A549 (cell line): ENCODE data around the gene KLHL29. TPM values are rescaled to one million over a fixed set of nuclear protein-coding genes. Genes with fewer than 3 reads are reported as not detected.

Experiments used
- ATAC-seq, 2 experiments: fragments of 200-7000 bp in 1 of 2; fragments of >200 bp in 1 of 2; cut with Nextera tagmentation in 1 of 2; cut with Tn5 transposase in 1 of 2; 3 replicates each; pipeline versions ENCODE4 v1.8.0 to v1.9.1; 2018 to 2020; ENCODE audit warnings: mild to moderate bottlenecking in 1 of 2, moderate library complexity in 1 of 2
- CTCF ChIA-PET: fragments of 300-600 bp; sonication (Branson Sonifier 250); formaldehyde crosslinking; extraction: SDS; loops from one replicate; lab custom pipeline; 2021; ENCODE audit warnings: antibody characterized with exemption, inconsistent platforms; lab: Yijun Ruan, JAX
- POLR2A ChIA-PET: fragments of 350-600 bp; formaldehyde crosslinking; extraction: SDS; loops from one replicate; lab custom pipeline; 2021; ENCODE audit warnings: antibody characterized with exemption, inconsistent platforms; lab: Yijun Ruan, JAX
- DNase-seq, 2 experiments: peaks; one replicate each; pipeline versions ENCODE4 v3.0.0 to v3.0.0-alpha.2; 2011 to 2016; ENCODE audit warnings: low read depth in 1 of 2, low spot score in 1 of 2
- FAIRE-seq: peaks from 2 replicates; lab custom pipeline; 2011; peaks lifted over from hg19 to GRCh38; lab: Jason Lieb, UNC
- H3K27ac ChIP-seq, 2 experiments: fragments of >200 bp; sonication (Bioruptor Twin); formaldehyde crosslinking; 3 replicates each; pipeline ENCODE4 v1.5.1; 2016 to 2017
- H3K4me1 ChIP-seq: fragments of >200 bp; sonication (Bioruptor Twin); formaldehyde crosslinking; 3 replicates; pipeline ENCODE4 v1.6.1; 2016
- H3K4me2 ChIP-seq: fragments of >200 bp; sonication (Bioruptor Twin); formaldehyde crosslinking; 3 replicates; pipeline ENCODE4 v1.6.1; 2016
- H3K4me3 ChIP-seq: fragments of >200 bp; sonication (Bioruptor Twin); formaldehyde crosslinking; 3 replicates; pipeline ENCODE4 v1.5.1; 2016
- H3K9me3 ChIP-seq: fragments of >200 bp; sonication (Bioruptor Twin); formaldehyde crosslinking; 3 replicates; pipeline ENCODE4 v1.6.1; 2016
- ATOH8 ChIP-seq: fragments of 250-450 bp; sonication (Bioruptor Pico); IDR thresholded peaks from 2 replicates; pipeline ENCODE4 v1.5.0; 2020; ENCODE audit warnings: low read depth, mild to moderate bottlenecking, moderate library complexity
- BCL3 ChIP-seq: fragments of >200 bp; sonication (Bioruptor Twin); formaldehyde crosslinking; IDR thresholded peaks from 3 replicates; pipeline ENCODE4 v1.6.1; 2016
- BHLHE40 ChIP-seq: IDR thresholded peaks from 2 replicates; pipeline ENCODE4 v1.6.1; 2012; ENCODE audit warnings: low read depth, low read length, inconsistent platforms
- CEBPB ChIP-seq, 2 experiments: fragments of >200 bp in 1 of 2; sonication (Bioruptor Twin) in 1 of 2; formaldehyde crosslinking in 1 of 2; IDR thresholded peaks; 2 replicates each; pipeline ENCODE4 v1.6.1; 2012 to 2016
- CHD4 ChIP-seq: fragments of 200-600 bp; sonication (generic); IDR thresholded peaks from 2 replicates; pipeline ENCODE4 v1.6.1; 2016; ENCODE audit warnings: antibody characterized with exemption, mild to moderate bottlenecking, borderline replicate concordance
- EHF ChIP-seq: fragments of 250-450 bp; sonication (Bioruptor Pico); IDR thresholded peaks from 2 replicates; pipeline ENCODE4 v1.5.0; 2020; ENCODE audit warnings: mild to moderate bottlenecking
- EHMT2 ChIP-seq: fragments of 200-600 bp; sonication (generic); IDR thresholded peaks from 2 replicates; pipeline ENCODE4 v1.6.1; 2016; ENCODE audit warnings: antibody characterized with exemption, low read depth, mild to moderate bottlenecking, moderate library complexity
- ELK1 ChIP-seq: fragments of 150-350 bp; IDR thresholded peaks from 2 replicates; pipeline ENCODE4 v1.6.1; 2014; ENCODE audit warnings: low read depth, mild to moderate bottlenecking, low read length
- ESRRA ChIP-seq: fragments of 150-350 bp; IDR thresholded peaks from 2 replicates; pipeline ENCODE4 v1.6.1; 2014; ENCODE audit warnings: mild to moderate bottlenecking, low read length, borderline replicate concordance
- FOXS1 ChIP-seq: fragments of 250-450 bp; sonication (Bioruptor Pico); IDR thresholded peaks from 2 replicates; pipeline ENCODE4 v1.5.0; 2020; ENCODE audit warnings: mild to moderate bottlenecking, moderate library complexity
- HES2 ChIP-seq: fragments of >200 bp; sonication (Bioruptor Twin); formaldehyde crosslinking; IDR thresholded peaks from 2 replicates; pipeline ENCODE4 v1.6.1; 2016
- HEYL ChIP-seq: fragments of 250-450 bp; sonication (Bioruptor Pico); IDR thresholded peaks from 2 replicates; pipeline ENCODE4 v1.8.0; 2021; ENCODE audit warnings: mild to moderate bottlenecking, moderate library complexity
- HOXA7 ChIP-seq: fragments of 250-450 bp; sonication (Bioruptor Pico); IDR thresholded peaks from 2 replicates; pipeline ENCODE4 v1.5.0; 2020; ENCODE audit warnings: mild to moderate bottlenecking, moderate library complexity
- HOXB5 ChIP-seq: fragments of 250-450 bp; sonication (Bioruptor Pico); IDR thresholded peaks from 2 replicates; pipeline ENCODE4 v1.5.0; 2020; ENCODE audit warnings: mild to moderate bottlenecking, moderate library complexity
- JUNB ChIP-seq: fragments of >200 bp; sonication (Bioruptor Twin); formaldehyde crosslinking; IDR thresholded peaks from 2 replicates; pipeline ENCODE4 v1.6.1; 2016
- KDM5A ChIP-seq: fragments of 200-600 bp; sonication (generic); IDR thresholded peaks from 2 replicates; pipeline ENCODE4 v1.6.1; 2016; ENCODE audit warnings: antibody characterized with exemption, mild to moderate bottlenecking
- MAFK ChIP-seq: fragments of 450-650 bp; IDR thresholded peaks from 2 replicates; pipeline ENCODE4 v1.6.1; 2014; ENCODE audit not compliant: partially characterized antibody
- MAZ ChIP-seq: fragments of 150-350 bp; IDR thresholded peaks from 2 replicates; pipeline ENCODE4 v1.6.1; 2014; ENCODE audit warnings: antibody characterized with exemption, low read depth, low read length, borderline replicate concordance
- NFE2L2 ChIP-seq: fragments of 150-350 bp; conservative IDR thresholded peaks from 2 replicates; pipeline ENCODE4 v1.6.1; 2014; ENCODE audit warnings: low read length
- PBX3 ChIP-seq: IDR thresholded peaks from 2 replicates; pipeline ENCODE4 v1.6.1; 2012
- POLR2A ChIP-seq: IDR thresholded peaks from 2 replicates; pipeline ENCODE4 v1.6.1; 2012; ENCODE audit warnings: mild to moderate bottlenecking, low read length
- POLR2AphosphoS2 ChIP-seq: conservative IDR thresholded peaks from 2 replicates; pipeline ENCODE4 v1.6.1; 2012; ENCODE audit warnings: low read length, improper control_type of control experiment, inconsistent platforms
- RAD21 ChIP-seq, 2 experiments: fragments of >200 bp in 1 of 2; sonication (Bioruptor Twin) in 1 of 2; formaldehyde crosslinking in 1 of 2; IDR thresholded peaks in 1 of 2; conservative IDR thresholded peaks in 1 of 2; 2 replicates in 1 of 2; 3 replicates in 1 of 2; pipeline ENCODE4 v1.6.1; 2012 to 2018; ENCODE audit warnings: inconsistent platforms in 1 of 2
- RFX5 ChIP-seq: fragments of 450-650 bp; IDR thresholded peaks from 2 replicates; pipeline ENCODE4 v1.7.1; 2014; ENCODE audit warnings: antibody characterized with exemption, mild to moderate bottlenecking, moderate library complexity
- TP53 ChIP-seq: fragments of 250-450 bp; sonication (Bioruptor Pico); IDR thresholded peaks from 2 replicates; pipeline ENCODE4 v1.5.0; 2021; ENCODE audit warnings: mild to moderate bottlenecking, moderate library complexity
- ZFP36 ChIP-seq: fragments of 450-650 bp; IDR thresholded peaks from 2 replicates; pipeline ENCODE4 v1.6.1; 2014; ENCODE audit warnings: borderline replicate concordance; ENCODE audit not compliant: partially characterized antibody
- ZSCAN20 ChIP-seq: fragments of 250-450 bp; sonication (Bioruptor Pico); IDR thresholded peaks from 2 replicates; pipeline ENCODE4 v1.8.0; 2022; ENCODE audit warnings: mild to moderate bottlenecking, moderate library complexity
- WGBS: methylation state at CpG from one replicate; pipeline ENCODE4 v1.1.6; 2017; ENCODE audit errors: missing lambda C conversion rate; 5-methylcytosine and 5-hydroxymethylcytosine counted together
- polyA plus RNA-seq, 4 experiments: library from polyadenylated mRNA; depleted of rRNA in 3 of 4; stranded (reverse); fragments of >200 nt; fragmentation: RNase III in 1 of 4; extraction: RNeasy Plus Mini Kit Qiagen cat#74134 plus additional on column Dnase treatment in 1 of 4; gene quantifications; 2 replicates in 3 of 4; 3 replicates in 1 of 4; pipeline ENCODE4 v1.2.3, GENCODE V29; 2011 to 2017

Gene KLHL29
- polyA plus RNA-seq, 2 of the 4 experiments (the other 2 are of a cell fraction): 1.3 to 2.5 TPM

- CTCF ChIA-PET: no interaction called here
- no peaks in the 10 kb centered on the region for H3K4me1 ChIP-seq
- H3K9me3 ChIP-seq: no peaks in the 10 kb centered on the region
- no peak overlapping the region for H3K4me3 ChIP-seq
- no peak for FAIRE-seq
- no peak for ATAC-seq
- DNase-seq: no peak
- WGBS: 87% methylated on average over 15 of the region's 15 CpGs
- TF ChIP-seq FOXS1 (CRISPR knock-in tag) (no peak), POLR2AphosphoS2 (no peak), HEYL (no peak), NFE2L2 (no peak), EHMT2 (no peak), JUNB (no peak), CEBPB (IDR thresholded peaks at IDR 0.05) (no peak), HES2 (no peak), KDM5A (no peak), HOXB5 (no peak), BCL3 (no peak), EHF (CRISPR knock-in tag) (no peak), ZSCAN20 (CRISPR knock-in tag) (no peak), TP53 (CRISPR knock-in tag) (no peak), POLR2A (no peak), ZFP36 (no peak), ESRRA (no peak), BHLHE40 (no peak), RFX5 (no peak)
- TF ChIP-seq, all 56 proteins: peak for 0
- POLR2A ChIA-PET: no interaction called here
- Histone ChIP-seq H3K27ac (no peak overlapping the region), H3K4me2 (no peak overlapping the region)
Observed at GRCh38 chr2:23502096-23502495, 117.1 kb downstream of the KLHL29 start.

- no peak for FAIRE-seq
- WGBS: 82% methylated on average over 6 of the region's 6 CpGs
- TF ChIP-seq ATOH8: no peak
- TF ChIP-seq HES2: no peak
- no peak for TF ChIP-seq HEYL
- TF ChIP-seq ZSCAN20 (CRISPR knock-in tag): no peak
- TF ChIP-seq MAFK: no peak
- no peak for TF ChIP-seq FOXS1 (CRISPR knock-in tag)
Observed at GRCh38 chr2:23503097-23503496, 118.1 kb downstream of the KLHL29 start.

GRCh38 chr2:23503682-23504081 is 118.7 kb downstream of the KLHL29 start:
- Histone ChIP-seq H3K4me3 (no peak overlapping the region), H3K9me3 (no peaks in the 10 kb centered on the region), H3K27ac (no peak overlapping the region), H3K4me1 (no peaks in the 10 kb centered on the region), H3K4me2 (no peak overlapping the region)
- WGBS: 77% methylated on average over 7 of the region's 7 CpGs
- ATAC-seq: no peak
- TF ChIP-seq TP53 (CRISPR knock-in tag): no peak
- TF ChIP-seq RFX5: no peak
- no peak for TF ChIP-seq FOXS1 (CRISPR knock-in tag)
- no peak for TF ChIP-seq PBX3
- TF ChIP-seq ELK1: no peak
- no peak for TF ChIP-seq EHMT2
- no peak for TF ChIP-seq HOXA7 (CRISPR knock-in tag)
- no peak for TF ChIP-seq HEYL
- TF ChIP-seq ZSCAN20 (CRISPR knock-in tag): no peak
- no peak for TF ChIP-seq CHD4
- no peak for TF ChIP-seq MAZ
- no peak for TF ChIP-seq RAD21 (conservative IDR thresholded peaks at IDR 0.05 in 1 of 2, IDR thresholded peaks at IDR 0.05 in 1 of 2)
- ChIA-PET CTCF (no interaction called here), POLR2A (no interaction called here)
- no peak for FAIRE-seq
- no peak for DNase-seq

More at GRCh38 chr2:23503097-23503496, 118.1 kb downstream of the KLHL29 start:
- DNase-seq: no peak
- CTCF ChIA-PET: no interaction called here
- Histone ChIP-seq H3K4me1 (no peaks in the 10 kb centered on the region), H3K9me3 (no peaks in the 10 kb centered on the region), H3K27ac (no peak overlapping the region), H3K4me2 (no peak overlapping the region), H3K4me3 (no peak overlapping the region)
- no peak for ATAC-seq
- POLR2A ChIA-PET: no interaction called here
